Stimulated activated CD4-positive, alpha-beta T cell treated with anti-CD3 and anti-CD28 coated beads, Interleukin-15, amount 100 ng/mL, for 24 hours (primary cell): ENCODE data around the gene NT5C1A.
A peak's percentile ranks its signal among the peaks of the same experiment; 100 is the strongest.

Experiments
- DNase-seq: peaks from one replicate; pipeline ENCODE4 v3.0.0-alpha.2; 2020

Gene NT5C1A

GRCh38 chr1:39689214-39689613 is 17.3 kb upstream of the NT5C1A start:
- DNase-seq: no peak

- no peak for DNase-seq
Observed at GRCh38 chr1:39688706-39689105, 16.8 kb upstream of the NT5C1A start.

DNA sequence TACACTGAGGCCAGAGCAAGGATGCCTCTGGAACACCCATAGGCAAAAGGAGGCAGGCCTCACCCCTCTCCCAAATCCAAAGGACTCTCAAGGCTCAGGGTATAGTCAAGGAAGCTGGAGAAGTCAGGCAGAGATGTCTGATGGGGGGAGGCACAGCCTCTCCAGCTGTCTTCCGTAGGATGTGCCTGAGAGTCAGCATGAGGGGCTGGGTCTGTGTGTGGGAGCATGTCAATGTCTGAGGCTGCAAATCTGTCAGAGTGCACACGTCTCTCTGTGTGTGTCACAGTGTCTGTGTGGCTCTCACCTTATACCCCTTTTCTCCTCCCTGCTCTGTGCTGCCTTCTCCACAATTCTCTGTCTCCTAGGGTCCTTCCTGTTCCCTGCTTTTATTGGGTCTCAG is 15.3 kb upstream of the NT5C1A start:
- DNase-seq: no peak

DNA sequence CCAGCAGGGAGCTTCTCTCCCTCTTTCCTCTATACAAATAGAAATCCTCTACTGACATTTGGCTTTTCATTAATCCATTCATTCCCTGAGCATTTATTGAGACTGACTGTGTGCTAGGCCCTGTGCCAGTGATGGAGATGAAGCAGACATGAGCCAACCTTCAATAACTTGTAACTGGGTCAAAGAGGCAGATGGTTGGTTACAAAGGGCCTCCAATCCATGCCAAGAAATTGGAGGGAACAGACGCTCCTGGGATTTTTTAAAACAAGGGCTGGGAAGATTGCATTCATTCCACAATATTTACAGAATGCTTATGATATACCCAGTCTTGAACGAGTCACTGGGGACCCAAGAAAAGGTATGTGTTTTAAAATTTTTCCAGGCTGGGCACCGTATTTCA is 13.2 kb upstream of the NT5C1A start:
- no peak for DNase-seq

- no peak for DNase-seq
Observed at GRCh38 chr1:39684313-39684664, 12.4 kb upstream of the NT5C1A start.

- DNase-seq: peak; percentile 54
Observed at GRCh38 chr1:39683591-39684312, 11.8 kb upstream of the NT5C1A start.

- DNase-seq: no peak
Observed at GRCh38 chr1:39681999-39682398, 10.1 kb upstream of the NT5C1A start.

- no peak for DNase-seq
Observed at GRCh38 chr1:39681294-39681693, 9.4 kb upstream of the NT5C1A start.

- DNase-seq: no peak
Observed at GRCh38 chr1:39680751-39681150, 8.8 kb upstream of the NT5C1A start.

- no peak for DNase-seq
Observed at GRCh38 chr1:39679821-39680220, 7.9 kb upstream of the NT5C1A start.

- no peak for DNase-seq
Observed at GRCh38 chr1:39678889-39679288, 7.0 kb upstream of the NT5C1A start.

- DNase-seq: no peak
Observed at GRCh38 chr1:39677645-39678044, 5.7 kb upstream of the NT5C1A start.

- DNase-seq: no peak
Observed at GRCh38 chr1:39676948-39677548, 5.1 kb upstream of the NT5C1A start.

- DNase-seq: no peak
Observed at GRCh38 chr1:39675220-39675619, 3.3 kb upstream of the NT5C1A start.

GRCh38 chr1:39673215-39673614 is 1.3 kb upstream of the NT5C1A start:
- DNase-seq: no peak

- DNase-seq: peak; percentile 30
Observed at GRCh38 chr1:39672551-39672947, 642 bp upstream of the NT5C1A start.

DNA sequence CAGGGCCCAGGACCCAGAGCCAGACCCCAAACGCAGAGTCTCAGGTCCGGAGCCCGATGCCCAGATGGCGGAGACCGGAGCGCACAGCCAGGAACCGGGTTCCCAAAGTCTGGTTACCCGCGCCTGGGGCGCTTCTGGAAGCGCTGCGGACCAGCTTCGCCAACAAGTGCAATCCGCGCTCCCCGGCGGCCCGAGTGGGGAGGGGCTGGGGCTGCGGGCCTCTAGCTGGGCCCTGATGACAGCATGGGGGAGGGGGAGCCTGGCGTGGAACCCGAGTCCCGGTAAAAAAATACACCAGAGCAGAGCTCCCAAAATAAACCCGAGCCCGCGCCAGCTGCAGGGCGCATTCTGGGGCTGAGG is 494 bp downstream of the NT5C1A start:
- DNase-seq: peak; percentile 28

DNA sequence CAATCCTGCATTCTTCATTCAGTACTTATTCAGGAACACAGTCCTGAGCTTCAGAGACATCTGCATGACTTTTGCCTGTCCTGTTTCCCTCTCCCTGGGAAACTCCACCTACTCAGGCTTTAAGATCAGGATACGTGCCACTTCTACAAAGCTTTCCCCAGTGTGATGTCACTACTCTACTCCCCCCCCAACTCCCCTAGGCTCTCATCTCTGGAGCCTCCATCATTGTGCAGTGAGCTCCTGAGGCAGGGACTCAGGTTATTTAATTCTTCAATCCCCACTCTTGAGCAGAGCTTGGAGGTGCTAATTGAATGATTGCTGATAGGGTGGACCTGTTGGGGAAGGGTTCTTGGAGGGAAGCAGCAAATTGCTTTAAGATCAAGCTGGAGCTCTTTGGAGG is 1.2 kb downstream of the NT5C1A start:
- DNase-seq: no peak

- no peak for DNase-seq
Observed at GRCh38 chr1:39668894-39669293, 3.0 kb downstream of the NT5C1A start.

- DNase-seq: no peak
Observed at GRCh38 chr1:39668111-39668510, 3.8 kb downstream of the NT5C1A start.

GRCh38 chr1:39666772-39667171 is 5.1 kb downstream of the NT5C1A start:
- DNase-seq: peak; percentile 62

DNA sequence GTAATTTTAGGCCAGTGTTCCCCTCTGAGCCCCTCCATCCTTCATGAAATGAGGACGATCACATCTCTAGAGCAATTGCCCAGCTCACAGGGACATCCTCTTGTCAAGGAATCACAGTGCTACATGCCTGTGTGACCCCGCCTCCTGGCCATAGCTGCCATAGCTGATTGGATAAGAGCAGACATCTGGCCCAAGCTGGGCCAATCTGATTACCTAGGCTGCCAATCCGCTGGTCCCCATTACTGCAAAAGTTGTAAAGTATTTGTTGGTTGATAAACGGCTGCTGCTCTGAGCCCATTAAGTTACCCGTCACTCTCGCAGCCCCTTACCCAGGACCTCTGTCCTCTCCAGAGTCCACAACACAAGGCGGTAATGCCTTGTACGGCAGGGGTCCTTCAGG is 8.3 kb downstream of the NT5C1A start:
- DNase-seq: no peak

DNA sequence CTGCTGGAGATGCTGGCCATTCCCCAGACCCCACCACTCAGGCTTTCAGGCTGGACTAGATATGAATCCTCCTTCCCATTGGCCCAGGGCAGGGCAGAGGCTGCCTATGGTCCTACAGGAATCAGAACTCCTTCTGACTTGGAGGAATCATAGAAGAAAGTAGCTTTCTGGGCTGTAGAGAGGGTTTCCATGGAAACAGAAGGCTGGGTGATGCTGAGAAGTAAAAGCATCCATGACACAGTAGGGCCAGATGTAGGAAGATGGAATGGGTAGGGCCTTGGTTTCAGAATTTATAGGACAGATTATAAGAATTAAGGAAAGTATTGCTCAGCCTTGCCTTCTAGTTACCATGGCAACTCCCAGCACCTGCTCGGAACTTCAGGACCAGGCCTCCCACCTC is 9.0 kb downstream of the NT5C1A start:
- DNase-seq: no peak

DNA sequence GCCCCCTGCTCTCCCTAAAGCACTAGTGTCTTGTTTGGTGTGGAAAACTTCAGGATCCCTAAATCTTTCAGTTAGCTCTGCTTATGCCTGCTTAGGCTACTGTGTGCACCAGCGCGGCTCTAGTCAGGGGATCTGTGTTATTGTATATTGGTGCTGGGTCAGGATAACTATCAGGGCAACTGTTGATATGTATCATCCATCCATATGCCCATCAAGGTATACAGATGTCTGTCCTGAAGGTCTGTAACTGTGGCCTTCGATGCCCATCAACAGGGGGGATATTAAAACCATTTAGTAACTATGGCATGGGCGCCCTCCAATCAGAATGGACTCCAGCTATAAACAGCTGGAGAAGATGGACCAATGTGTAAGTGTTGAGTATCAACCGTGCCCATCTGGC is 12.4 kb downstream of the NT5C1A start:
- DNase-seq: no peak

DNA sequence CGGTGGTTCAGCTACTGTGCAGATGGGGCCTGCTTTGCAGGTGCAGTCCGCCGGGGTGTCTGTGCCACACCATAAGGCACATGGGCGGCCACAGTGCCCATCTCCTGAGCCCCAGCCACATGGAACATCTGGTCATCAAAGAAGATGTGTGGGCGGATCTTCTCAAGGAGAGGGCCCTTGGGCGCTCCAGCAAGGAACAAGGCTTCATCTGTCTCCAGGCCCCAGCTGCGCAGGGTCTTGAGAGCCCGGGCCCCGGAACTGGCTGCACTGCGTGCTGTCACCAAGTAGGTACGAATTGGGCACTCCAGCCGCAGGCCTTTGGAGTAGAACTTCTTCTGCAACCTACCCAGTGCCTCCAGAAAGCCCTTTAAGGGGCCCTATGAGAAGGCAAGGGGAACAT is 12.8 kb downstream of the NT5C1A start:
- no peak for DNase-seq
